NOMO-1 (cell line): ENCODE results near the gene TANGO2.

Experiments
- DNase-seq, 2 experiments: peaks; one replicate each; lab custom pipeline; 2025; ENCODE audit not compliant: unreplicated experiment in 2 of 2; lab: John Stamatoyannopoulos, UW

TANGO2 gene

DNA sequence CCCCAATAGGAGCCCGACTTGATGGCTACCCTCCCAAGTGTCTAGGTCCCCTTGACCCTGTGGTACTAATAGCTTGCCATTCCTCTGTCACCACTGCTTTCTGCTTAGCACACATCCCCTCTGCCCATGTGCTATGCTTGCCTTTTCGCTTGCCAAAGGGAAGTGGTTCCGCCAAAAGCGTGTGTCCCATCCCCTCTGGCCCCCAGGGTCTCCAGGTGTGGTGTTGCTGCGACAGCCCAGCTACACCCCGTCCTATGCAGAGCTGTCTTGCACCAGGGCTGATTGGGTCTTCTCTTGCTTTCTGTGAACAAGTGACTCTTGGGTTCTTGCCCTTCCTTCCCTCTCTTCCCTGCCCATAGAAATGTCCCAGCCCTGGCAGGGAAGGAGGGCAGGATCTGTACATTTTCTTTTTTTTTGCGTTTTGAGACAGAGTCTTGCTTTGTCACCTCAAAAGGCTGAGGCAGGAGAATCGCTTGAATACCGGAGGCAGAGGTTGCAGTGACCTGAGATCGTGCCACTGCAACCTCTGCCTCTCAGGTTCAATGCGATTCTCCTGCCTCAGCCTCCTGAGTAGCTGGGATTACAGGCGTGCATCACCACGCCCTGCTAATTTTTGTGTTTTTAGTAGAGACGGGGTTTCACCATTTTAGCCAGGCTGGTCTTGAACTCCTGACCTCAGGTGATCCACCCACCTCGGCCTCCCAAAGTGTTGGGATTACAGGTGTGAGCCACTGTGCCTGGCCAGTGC, 3.9 kb downstream of the TANGO2 start:
- DNase-seq, result no peak

DNA sequence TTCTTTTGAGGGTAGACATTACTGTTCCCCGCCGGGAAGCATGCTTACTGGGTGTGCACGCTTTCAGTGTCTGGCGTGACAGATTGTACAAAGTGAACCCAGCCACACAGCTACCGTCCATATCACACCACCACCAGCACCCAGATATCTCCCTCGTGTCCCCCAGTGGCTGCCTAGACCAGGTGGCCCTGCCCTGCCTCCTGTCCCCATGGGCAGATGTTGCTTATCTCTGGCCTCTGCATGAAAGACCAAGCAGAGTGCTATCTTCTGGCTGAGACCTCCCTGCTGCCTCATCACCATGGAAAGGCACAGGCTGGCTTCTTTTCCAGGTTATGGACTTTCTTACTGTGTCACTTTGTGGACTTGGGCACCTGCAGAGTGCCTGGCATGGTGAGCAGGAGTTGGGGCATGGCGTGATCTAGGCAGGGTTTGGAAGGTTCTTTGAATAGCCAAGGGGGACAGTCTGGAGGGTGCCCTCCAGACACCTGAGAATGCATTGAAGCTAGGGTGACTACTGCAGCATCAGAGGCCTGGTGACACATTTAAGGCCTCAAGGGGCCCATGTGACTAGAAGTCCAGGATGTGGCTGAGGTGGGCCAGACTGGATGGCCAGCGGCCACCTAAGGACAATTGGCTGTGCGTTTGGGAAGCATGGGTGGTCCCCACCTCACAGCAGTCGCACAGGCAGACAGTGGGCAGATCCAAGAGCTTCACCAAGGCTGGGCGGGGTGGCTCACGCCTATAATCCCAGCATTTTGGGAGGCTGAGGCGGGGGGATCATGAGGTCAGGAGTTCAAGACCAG, 4.7 kb downstream of the TANGO2 start:
- DNase-seq, result no peak

GRCh38 chr22:20026204-20026908, 5.4 kb downstream of the TANGO2 start:
- no peak for DNase-seq

GRCh38 chr22:20026996-20027601, 6.2 kb downstream of the TANGO2 start:
- DNase-seq, result no peak

- DNase-seq, result no peak
Measured at GRCh38 chr22:20027966-20028854, 7.3 kb downstream of the TANGO2 start.

DNA sequence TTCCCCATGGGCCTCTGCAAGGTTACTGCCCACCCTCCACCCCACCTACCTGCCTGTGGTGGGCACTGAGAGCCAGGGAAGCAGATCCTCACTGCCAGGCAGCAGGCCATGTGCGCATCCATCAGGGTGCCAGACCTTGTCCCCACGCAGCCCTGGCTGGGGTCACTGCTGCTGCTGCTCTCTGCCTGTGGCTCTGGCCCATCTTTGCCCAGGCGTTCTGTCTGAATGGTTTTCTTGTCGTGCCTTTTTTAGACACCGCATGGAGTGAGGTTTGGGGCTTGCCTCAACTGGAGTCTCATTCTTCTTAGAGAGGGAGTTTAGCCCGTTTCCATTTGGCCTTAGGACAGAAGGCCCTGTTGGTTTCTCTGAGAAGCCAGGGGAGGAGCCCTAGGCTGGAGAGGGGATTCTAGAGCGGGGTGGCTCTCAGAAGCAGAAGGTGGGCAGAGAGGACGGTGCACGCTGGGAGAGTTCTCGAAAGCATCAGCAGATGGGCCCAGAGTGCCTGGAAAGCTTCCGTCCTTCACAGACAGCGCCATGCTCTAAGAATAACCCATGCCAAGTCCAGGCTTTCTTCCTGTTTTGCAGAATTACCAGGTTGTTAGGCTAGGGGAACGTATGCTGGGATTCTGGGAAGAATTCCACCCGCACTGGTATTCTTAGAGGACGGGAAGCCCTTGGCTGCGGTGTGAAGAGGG, 8.1 kb downstream of the TANGO2 start:
- no peak for DNase-seq

- no peak for DNase-seq
Measured at GRCh38 chr22:20029550-20030225, 8.8 kb downstream of the TANGO2 start.

DNA sequence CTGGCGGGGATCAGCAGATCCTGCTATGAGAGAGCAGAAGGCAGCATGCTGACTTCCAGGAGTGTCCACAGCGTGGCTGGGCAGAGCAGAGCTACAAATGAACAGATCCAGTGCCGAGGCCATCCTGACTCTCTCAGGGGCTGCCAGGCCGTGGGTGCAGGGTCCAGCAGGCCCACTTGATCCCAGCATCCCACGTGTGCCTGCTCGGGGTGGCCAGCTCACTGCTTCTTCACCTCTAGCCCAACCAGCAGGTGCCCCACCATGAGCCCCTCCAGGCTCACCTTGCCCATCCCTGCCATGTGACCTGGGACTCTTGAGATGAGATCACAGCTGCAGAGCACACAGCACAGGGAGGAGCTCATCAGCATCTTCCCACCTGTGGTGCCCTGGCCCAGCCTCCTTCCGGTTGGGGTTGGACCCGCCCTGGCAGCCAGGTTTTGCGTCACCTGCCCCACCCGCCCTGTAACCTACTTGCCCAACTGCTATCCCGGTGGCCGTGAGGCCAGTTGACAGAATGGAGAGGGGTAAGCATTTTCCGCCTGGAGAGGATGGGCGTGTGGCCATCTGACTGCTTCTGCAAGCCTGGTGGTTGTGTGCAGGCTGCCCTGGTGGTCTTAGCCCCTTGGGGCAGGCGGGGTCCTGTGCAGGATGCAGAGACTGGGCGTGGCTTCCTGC, 11.0 kb downstream of the TANGO2 start:
- no peak for DNase-seq

GRCh38 chr22:20032407-20032991, 11.6 kb downstream of the TANGO2 start:
- DNase-seq, result no peak

DNA sequence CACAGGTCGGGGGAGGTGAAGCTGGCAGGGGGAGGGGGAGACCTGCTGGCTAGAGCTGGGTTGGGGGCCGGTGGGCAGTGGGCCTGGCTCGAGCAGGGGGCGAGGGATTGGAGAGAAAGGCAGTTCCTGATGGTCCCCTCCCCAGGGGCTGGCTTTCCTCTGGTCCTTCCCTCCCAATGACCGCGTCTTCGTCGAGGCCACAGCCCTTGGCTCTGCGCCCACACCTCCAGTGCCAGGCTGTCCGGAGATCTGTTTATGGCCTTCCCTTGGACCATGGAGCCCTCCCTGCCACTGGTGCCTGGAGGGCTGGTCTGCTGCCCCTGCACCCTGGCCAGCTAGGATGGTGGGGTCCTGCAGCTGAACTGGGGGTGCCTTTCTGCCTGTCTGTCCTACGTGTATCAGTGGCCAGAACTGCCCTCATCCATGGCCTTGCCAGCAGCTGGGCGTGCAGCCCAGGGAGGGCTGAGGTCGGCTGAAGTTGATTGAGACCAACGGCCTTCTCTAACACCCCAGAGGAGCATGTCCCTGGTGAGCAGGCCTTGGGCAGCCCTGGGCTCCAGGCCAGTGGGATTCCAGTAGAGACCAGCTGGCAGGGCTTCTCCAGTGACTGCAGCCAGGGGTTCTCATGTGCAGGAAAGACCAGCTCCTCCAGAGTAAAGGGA, 12.3 kb downstream of the TANGO2 start:
- DNase-seq, result no peak

DNA sequence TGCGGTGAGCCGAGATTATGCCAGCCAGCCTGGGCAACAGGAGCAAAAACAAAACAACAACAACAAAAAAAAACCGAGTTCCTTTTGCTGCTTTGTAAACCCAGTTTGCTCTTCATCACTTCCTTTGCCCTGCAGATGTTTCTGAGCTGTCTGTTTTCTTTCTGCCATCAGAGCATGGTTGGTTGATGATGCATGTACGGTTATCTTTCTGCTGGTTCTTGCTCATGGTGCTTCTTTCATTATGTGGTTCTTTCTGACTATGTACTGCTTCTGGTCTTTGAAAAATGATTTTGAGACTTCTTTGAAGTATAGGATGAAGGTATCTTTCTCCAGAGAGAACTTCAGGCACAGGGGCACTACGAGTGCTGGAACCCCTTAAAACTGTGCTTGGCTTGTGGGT, 13.2 kb downstream of the TANGO2 start:
- DNase-seq, result no peak

GRCh38 chr22:20035375-20036083, 14.6 kb downstream of the TANGO2 start:
- no peak for DNase-seq

- DNase-seq, result no peak
Measured at GRCh38 chr22:20036084-20036482, 15.2 kb downstream of the TANGO2 start.

GRCh38 chr22:20036535-20037392, 15.9 kb downstream of the TANGO2 start:
- DNase-seq, result no peak

- DNase-seq, result no peak
Measured at GRCh38 chr22:20037419-20037818, 16.5 kb downstream of the TANGO2 start.

GRCh38 chr22:20038574-20038973, 17.7 kb downstream of the TANGO2 start:
- DNase-seq, result no peak
